Esophagus squamous epithelium (tissue), 5 donors: ENCODE results near the gene CNTLN. TPM values are rescaled to one million over a fixed set of nuclear protein-coding genes. Genes with fewer than 3 reads are reported as not detected.
"Not testable (repeated sequence)": the region's sequence is repeated elsewhere in the genome, so short reads cannot be mapped to it uniquely, and the experiment has no call there.

ENCODE experiments used
- DNase-seq: peaks from one replicate; lab custom pipeline; 2025; lab: John Stamatoyannopoulos, UW
- H3K27ac ChIP-seq, 4 donors: fragments of 200-600 bp; sonication (generic); one replicate each; pipeline ENCODE4 v1.5.1; 2016 to 2019; ENCODE audit warnings: mild to moderate bottlenecking in 1 of 4
- H3K27me3 ChIP-seq, 4 donors: fragments of 200-600 bp; sonication (generic); 1 replicate in 3 of 4; 2 replicates in 1 of 4; pipeline versions ENCODE4 v1.5.1 to v1.6.0; 2017 to 2021; ENCODE audit warnings: antibody characterized with exemption in 1 of 4
- H3K36me3 ChIP-seq, 3 donors: fragments of 200-600 bp; sonication (generic); one replicate each; pipeline ENCODE4 v1.5.1; 2016 to 2019
- H3K4me1 ChIP-seq, 3 donors: fragments of 200-600 bp; sonication (generic); one replicate each; pipeline ENCODE4 v1.5.1; 2017 to 2019
- H3K4me3 ChIP-seq, 4 donors: fragments of 200-600 bp; sonication (generic); 1 replicate in 3 of 4; 2 replicates in 1 of 4; pipeline ENCODE4 v1.5.1; 2016 to 2019; ENCODE audit warnings: mild to moderate bottlenecking in 2 of 4, moderate library complexity in 1 of 4
- H3K9me3 ChIP-seq, 3 donors: fragments of 200-600 bp; sonication (generic); one replicate each; pipeline ENCODE4 v1.5.1; 2016 to 2019
- CTCF ChIP-seq, 6 experiments: fragments of 450-650 bp in 4 of 6; fragments of 200-600 bp in 2 of 6; sonication (generic) in 2 of 6; IDR thresholded peaks; one replicate each; pipeline ENCODE4 v1.5.1; 2016 to 2019; ENCODE audit warnings: antibody characterized with exemption in 6 of 6, mild to moderate bottlenecking in 4 of 6, moderate library complexity in 4 of 6
- POLR2A ChIP-seq, 4 donors: fragments of 450-650 bp; IDR thresholded peaks; one replicate each; pipeline ENCODE4 v1.6.1; 2017; ENCODE audit warnings: antibody characterized with exemption in 4 of 4, mild to moderate bottlenecking in 4 of 4, moderate library complexity in 3 of 4
- WGBS, 2 donors: methylation state at CpG; one replicate each; pipeline ENCODE4 v1.1.5; 2018; 5-methylcytosine and 5-hydroxymethylcytosine counted together
- intact Hi-C: fragments of 100-400 bp; cut with DNase I; formaldehyde crosslinking; loops from one replicate; pipeline ENCODE4 v1.15.0; 2022
- total RNA-seq, 4 donors: library from RNA; depleted of rRNA; stranded (reverse); fragments of >200 nt; gene quantifications; one replicate each; pipeline ENCODE4 v1.1.0, GENCODE V29; 2016
- donor health status: DM: yes; HTN: yes; CAD: no.

The CNTLN gene
- total RNA-seq, 4 donors from 2014 or later = 0.80 to 8.2 (median 5.1) TPM

- H3K27ac ChIP-seq = no peak overlapping the region
- intact Hi-C loops = no loop called here
- H3K4me3 ChIP-seq = no peak overlapping the region
- no peak for DNase-seq
- H3K9me3 ChIP-seq = no peaks in the 10 kb centered on the region
- H3K36me3 ChIP-seq = no peaks in the 10 kb centered on the region
- WGBS, 2 donors = 55 to 60% methylated on average over 5 of the region's 5 CpGs
- peaks cover 0 to 14% (median 0%) of the 10 kb centered on the region in 3 donors for H3K4me1 ChIP-seq
- H3K27me3 ChIP-seq = no peaks in the 10 kb centered on the region
- TF ChIP-seq POLR2A (IDR thresholded peaks at IDR 0.05) (no peak), CTCF (IDR thresholded peaks at IDR 0.05) (no peak)
These were observed 245.5 kb downstream of the CNTLN start for GRCh38 chr9:17380126-17380861.

GRCh38 chr9:17387565-17387964 is 252.7 kb downstream of the CNTLN start:
- no peaks in the 10 kb centered on the region for H3K9me3 ChIP-seq
- DNase-seq = no peak
- intact Hi-C loops = no loop called here
- no peak for TF ChIP-seq CTCF (IDR thresholded peaks at IDR 0.05)
- no peak for TF ChIP-seq POLR2A (IDR thresholded peaks at IDR 0.05)
- no peaks in the 10 kb centered on the region for H3K36me3 ChIP-seq
- H3K27ac ChIP-seq = no peak overlapping the region
- H3K4me3 ChIP-seq = no peak overlapping the region
- no peaks in the 10 kb centered on the region for H3K27me3 ChIP-seq
- H3K4me1 ChIP-seq = no peaks in the 10 kb centered on the region

- no peaks in the 10 kb centered on the region for H3K27me3 ChIP-seq
- no peaks in the 10 kb centered on the region for H3K36me3 ChIP-seq
- no peak overlapping the region for H3K4me3 ChIP-seq
- intact Hi-C loops = no loop called here
- no peak overlapping the region for H3K27ac ChIP-seq
- DNase-seq = no peak
- TF ChIP-seq POLR2A (IDR thresholded peaks at IDR 0.05) (no peak), CTCF (IDR thresholded peaks at IDR 0.05) (no peak)
- 0 to 47% methylated on average over 1 of the region's 1 CpG for WGBS, 2 donors
- no peaks in the 10 kb centered on the region for H3K4me1 ChIP-seq
- H3K9me3 ChIP-seq = no peaks in the 10 kb centered on the region
These were observed 254.2 kb downstream of the CNTLN start for GRCh38 chr9:17389026-17389425.

- Histone ChIP-seq H3K4me1 (no peaks in the 10 kb centered on the region), H3K36me3 (peaks cover 0 to 8% (median 0%) of the 10 kb centered on the region in 3 donors), H3K9me3 (no peaks in the 10 kb centered on the region), H3K27ac (no peak overlapping the region), H3K4me3 (no peak overlapping the region), H3K27me3 (no peaks in the 10 kb centered on the region)
- WGBS, 2 donors = 63 to 77% methylated on average over 7 of the region's 7 CpGs
- no peak for TF ChIP-seq CTCF (IDR thresholded peaks at IDR 0.05)
- no peak for TF ChIP-seq POLR2A (IDR thresholded peaks at IDR 0.05)
- intact Hi-C loops = no loop called here
- DNase-seq = no peak
These were observed 260.2 kb downstream of the CNTLN start for GRCh38 chr9:17394881-17395510.

GRCh38 chr9:17397166-17397728 is 262.4 kb downstream of the CNTLN start:
- H3K9me3 ChIP-seq, H3K27ac ChIP-seq, H3K4me1 ChIP-seq, H3K4me3 ChIP-seq, H3K27me3 ChIP-seq, DNase-seq, H3K36me3 ChIP-seq, intact Hi-C loops: not testable (repeated sequence)
- 88 to 89% methylated on average over 7 of the region's 7 CpGs for whole genome bisulfite sequencing, 2 donors
